Ishikawa (cell line): ENCODE results near the gene PRUNE2.

Source experiments
- CEBPB ChIP-seq: IDR thresholded peaks from 2 replicates; pipeline ENCODE4 v1.6.1; 2012
- EGR1 ChIP-seq: IDR thresholded peaks from 2 replicates; pipeline ENCODE4 v1.6.1; 2012
- EP300 ChIP-seq: IDR thresholded peaks from 2 replicates; pipeline ENCODE4 v1.6.1; 2012; ENCODE audit warnings: borderline replicate concordance
- MAX ChIP-seq: IDR thresholded peaks from 2 replicates; pipeline ENCODE4 v1.6.1; 2012
- NFIC ChIP-seq: IDR thresholded peaks from 2 replicates; pipeline ENCODE4 v1.6.1; 2012
- RAD21 ChIP-seq: IDR thresholded peaks from 2 replicates; pipeline ENCODE4 v1.6.1; 2012; ENCODE audit warnings: low read depth
- TAF1 ChIP-seq: IDR thresholded peaks from 2 replicates; pipeline ENCODE4 v1.6.1; 2012; ENCODE audit warnings: low read depth, mild to moderate bottlenecking
- TEAD4 ChIP-seq: IDR thresholded peaks from 2 replicates; pipeline ENCODE4 v1.6.1; 2012
- YY1 ChIP-seq: IDR thresholded peaks from 2 replicates; pipeline ENCODE4 v1.6.1; 2012; ENCODE audit warnings: low read depth

GRCh38 chr9:76658510-76659231 is 247.2 kb downstream of the PRUNE2 start:
- TF ChIP-seq EP300 (no peak), TEAD4 (no peak), NFIC (no peak), MAX (no peak), RAD21 (peak; percentile 93), YY1 (no peak), CEBPB (no peak), EGR1 (no peak), TAF1 (no peak)
